OCI-LY3 (cell line): ENCODE measurements around the gene RGPD5.
"Not testable (repeated sequence)": the region's sequence is repeated elsewhere in the genome, so short reads cannot be mapped to it uniquely, and the experiment has no call there.

Experiments used
- H2AFZ ChIP-seq: fragments of 200-600, 300-600 bp; shearing (Covaris generic); 2 replicates; pipeline ENCODE4 v1.6.0; 2014; ENCODE audit warnings: antibody characterized with exemption, low read depth, low read length
- H3K27ac ChIP-seq: fragments of 200-600, 300-600 bp; sonication (generic); 2 replicates; pipeline ENCODE4 v1.5.1; 2014; ENCODE audit warnings: mild to moderate bottlenecking, low read length, moderate library complexity, mixed read lengths
- H3K27me3 ChIP-seq: fragments of 200-600, 300-600 bp; sonication (generic); 2 replicates; pipeline ENCODE4 v1.6.1; 2014; ENCODE audit warnings: low read depth, low read length, mixed read lengths
- H3K36me3 ChIP-seq: fragments of 200-600, 300-600 bp; sonication (generic); replicated peaks from 2 replicates; pipeline ENCODE3; 2014; ENCODE audit warnings: low read depth, low read length, mixed read lengths
- H3K4me1 ChIP-seq: fragments of 300-600, 200-600 bp; sonication (generic); 2 replicates; pipeline ENCODE4 v1.6.1; 2014; ENCODE audit warnings: low read length, mixed read lengths
- H3K4me2 ChIP-seq: fragments of 200-600, 300-600 bp; sonication (generic); 2 replicates; pipeline ENCODE4 v1.6.1; 2014; ENCODE audit warnings: low read length, mixed read lengths
- H3K4me3 ChIP-seq: fragments of 300-600, 200-600 bp; sonication (generic); 2 replicates; pipeline ENCODE4 v1.5.1; 2014; ENCODE audit warnings: antibody characterized with exemption, mild to moderate bottlenecking, low read length, moderate library complexity
- H3K79me2 ChIP-seq: fragments of 300-600, 200-600 bp; shearing (Covaris generic); 2 replicates; pipeline ENCODE4 v1.6.1; 2014; ENCODE audit warnings: mild to moderate bottlenecking, low read length, mixed read lengths
- H3K9ac ChIP-seq: fragments of 300-600, 200-600 bp; shearing (Covaris generic); 2 replicates; pipeline ENCODE4 v1.6.0; 2014; ENCODE audit warnings: mild to moderate bottlenecking, low read length, moderate library complexity
- H3K9me3 ChIP-seq: fragments of 200-600, 300-600 bp; shearing (Covaris generic); 2 replicates; pipeline ENCODE4 v1.6.1; 2014; ENCODE audit warnings: low read length, mixed read lengths; ENCODE audit not compliant: insufficient read depth
- H4K20me1 ChIP-seq: fragments of 200-600, 300-600 bp; sonication (generic); 2 replicates; pipeline ENCODE4 v1.6.1; 2016; ENCODE audit warnings: low read length, mixed read lengths; ENCODE audit not compliant: insufficient read depth

The RGPD5 gene

DNA sequence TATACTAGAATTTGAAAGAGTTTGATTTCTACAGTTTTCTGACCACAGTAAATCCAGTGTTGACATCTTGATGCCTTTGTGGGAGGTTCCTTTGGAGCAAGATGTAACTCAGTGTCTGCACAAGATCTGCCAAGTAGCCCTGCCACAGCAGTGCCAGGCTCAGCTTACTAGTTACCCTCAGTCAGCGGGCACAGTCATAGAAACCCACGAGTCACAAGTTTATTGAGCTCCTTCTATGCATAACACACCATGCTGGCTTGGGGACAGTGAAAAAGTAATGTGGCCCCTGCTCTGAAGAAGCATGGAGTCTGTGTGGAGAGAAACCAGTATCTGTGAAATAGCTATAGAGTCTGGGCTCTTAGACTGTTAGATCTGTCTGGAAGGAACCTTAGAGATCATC is 15.0 kb upstream of the RGPD5 start:
- H3K27ac ChIP-seq, H3K4me1 ChIP-seq, H4K20me1 ChIP-seq, H3K9ac ChIP-seq, H3K27me3 ChIP-seq, H3K4me2 ChIP-seq, H2AFZ ChIP-seq, H3K9me3 ChIP-seq, H3K4me3 ChIP-seq, H3K36me3 ChIP-seq, H3K79me2 ChIP-seq: not testable (repeated sequence)

DNA sequence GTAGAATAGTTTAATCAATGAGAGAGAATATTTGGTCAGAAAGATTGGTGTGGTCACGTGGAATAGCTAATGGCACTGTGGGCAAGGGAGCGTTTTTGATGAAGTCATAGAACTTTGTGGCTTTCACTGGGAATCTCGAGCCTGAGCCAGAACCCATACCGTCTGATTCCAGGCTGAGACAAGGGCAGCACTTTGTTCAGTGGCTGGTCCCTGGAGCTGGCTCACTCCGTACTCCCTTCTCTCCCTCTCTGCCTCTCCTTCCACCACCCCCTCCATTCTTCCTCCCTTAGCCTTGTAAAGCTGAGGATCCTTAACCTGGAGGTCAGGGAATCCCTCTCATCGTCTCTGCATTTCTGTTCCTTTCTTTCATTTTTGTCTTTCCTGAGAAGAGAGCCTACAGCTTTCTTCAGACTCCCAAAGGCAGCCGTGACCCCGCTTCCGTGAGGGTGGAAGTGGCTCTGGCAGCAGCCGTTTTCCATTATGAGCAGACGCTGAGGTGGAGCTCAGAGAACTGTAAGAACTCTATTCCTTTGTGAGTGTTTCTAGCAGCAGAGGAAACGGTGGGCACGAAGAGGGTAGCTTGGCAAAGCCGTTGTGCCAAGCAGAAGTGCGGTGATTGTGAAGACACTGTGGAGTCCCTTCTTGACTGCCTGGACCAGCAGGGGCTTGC is 12.8 kb upstream of the RGPD5 start:
- H3K27me3 ChIP-seq, H3K36me3 ChIP-seq, H4K20me1 ChIP-seq, H3K27ac ChIP-seq, H3K4me1 ChIP-seq, H3K9ac ChIP-seq, H3K79me2 ChIP-seq, H2AFZ ChIP-seq, H3K4me2 ChIP-seq, H3K4me3 ChIP-seq, H3K9me3 ChIP-seq: not testable (repeated sequence)

DNA sequence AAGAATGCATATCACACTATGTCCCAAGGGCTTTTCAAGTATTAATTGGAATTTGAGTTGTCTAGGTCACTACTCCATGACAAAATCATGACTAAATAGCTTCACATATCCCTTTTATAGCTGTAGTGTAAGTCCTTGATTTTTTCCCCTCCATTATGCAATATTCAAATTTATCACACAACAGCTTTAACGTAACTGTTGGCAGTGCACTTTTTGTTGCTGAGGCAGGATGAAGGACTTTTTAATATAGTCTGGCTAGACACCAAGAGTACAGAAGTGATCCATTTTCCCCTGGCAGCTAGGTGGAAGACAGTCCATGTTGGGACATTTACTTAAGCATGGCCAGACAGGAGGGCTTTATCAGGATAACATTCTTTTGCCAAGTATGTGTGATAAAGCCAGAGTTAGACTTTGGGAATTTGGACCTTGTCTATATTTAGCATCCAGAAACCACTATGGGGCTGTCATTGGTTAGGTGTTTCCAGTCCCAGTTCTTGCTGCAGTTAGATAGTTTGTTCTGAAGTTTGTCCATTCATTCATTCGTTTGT is 11.6 kb upstream of the RGPD5 start:
- H3K79me2 ChIP-seq, H3K4me2 ChIP-seq, H4K20me1 ChIP-seq, H3K9me3 ChIP-seq, H3K4me1 ChIP-seq, H3K36me3 ChIP-seq, H2AFZ ChIP-seq, H3K27ac ChIP-seq, H3K27me3 ChIP-seq, H3K9ac ChIP-seq, H3K4me3 ChIP-seq: not testable (repeated sequence)

DNA sequence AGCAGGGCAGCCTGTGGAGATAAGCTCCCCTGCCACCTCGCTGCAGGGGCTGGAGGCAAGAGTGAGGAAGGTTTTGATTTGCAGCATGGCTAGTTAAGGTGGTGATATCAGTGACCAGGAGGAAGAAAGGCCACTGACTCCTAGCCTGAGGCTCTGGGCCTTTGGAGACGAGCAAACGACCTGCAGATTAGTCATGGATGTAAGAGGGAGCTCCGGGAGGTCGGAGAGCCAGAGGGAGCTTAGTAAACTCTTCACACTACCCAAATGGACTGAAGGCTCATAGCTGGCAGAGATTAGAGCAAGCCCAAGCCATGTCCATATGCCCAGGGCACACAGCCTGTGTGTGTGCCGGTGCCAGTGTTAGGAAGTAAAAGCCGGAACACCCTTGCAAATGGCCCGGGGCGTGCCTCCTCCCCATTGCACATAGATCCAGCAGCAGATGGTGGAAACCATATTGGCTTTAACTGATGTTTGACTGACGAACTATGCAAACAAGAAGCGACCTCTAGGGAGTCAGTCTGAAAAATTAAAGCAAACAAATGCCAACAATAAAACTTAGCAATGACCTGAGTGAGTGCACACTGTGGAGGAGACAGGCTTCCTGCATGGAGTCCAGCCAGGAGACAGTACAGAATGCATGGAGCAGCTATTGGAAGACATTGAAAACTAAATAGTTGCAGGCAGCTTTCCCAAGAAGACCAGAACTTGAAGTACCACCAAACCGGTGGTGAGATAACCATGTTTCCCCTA is 2.4 kb upstream of the RGPD5 start:
- H3K4me1 ChIP-seq, H3K27ac ChIP-seq, H3K4me2 ChIP-seq, H3K79me2 ChIP-seq, H3K9me3 ChIP-seq, H2AFZ ChIP-seq, H3K9ac ChIP-seq, H3K27me3 ChIP-seq, H3K4me3 ChIP-seq, H3K36me3 ChIP-seq, H4K20me1 ChIP-seq: not testable (repeated sequence)

DNA sequence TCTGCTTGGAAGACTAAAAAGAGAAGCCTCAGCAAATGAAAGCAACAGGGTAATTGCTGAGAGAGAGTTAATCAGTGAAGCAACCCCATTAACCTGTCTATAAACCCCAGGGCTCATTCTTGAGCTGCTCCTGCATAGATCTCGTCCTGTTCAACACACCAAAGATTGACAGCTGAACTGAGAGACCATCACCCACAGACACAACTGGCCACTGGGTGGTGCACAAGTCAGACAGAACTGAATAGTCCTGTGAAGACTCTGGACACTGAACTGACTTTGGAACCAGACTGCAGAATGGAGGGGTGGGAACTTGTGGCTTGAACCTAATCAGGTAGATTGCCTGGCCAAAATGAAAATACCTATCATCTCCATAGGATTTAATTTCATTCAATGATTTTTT is 1.4 kb upstream of the RGPD5 start:
- H3K27ac ChIP-seq, H3K4me1 ChIP-seq, H3K27me3 ChIP-seq, H3K9ac ChIP-seq, H3K36me3 ChIP-seq, H2AFZ ChIP-seq, H3K79me2 ChIP-seq, H3K4me2 ChIP-seq, H3K4me3 ChIP-seq, H4K20me1 ChIP-seq, H3K9me3 ChIP-seq: not testable (repeated sequence)

DNA sequence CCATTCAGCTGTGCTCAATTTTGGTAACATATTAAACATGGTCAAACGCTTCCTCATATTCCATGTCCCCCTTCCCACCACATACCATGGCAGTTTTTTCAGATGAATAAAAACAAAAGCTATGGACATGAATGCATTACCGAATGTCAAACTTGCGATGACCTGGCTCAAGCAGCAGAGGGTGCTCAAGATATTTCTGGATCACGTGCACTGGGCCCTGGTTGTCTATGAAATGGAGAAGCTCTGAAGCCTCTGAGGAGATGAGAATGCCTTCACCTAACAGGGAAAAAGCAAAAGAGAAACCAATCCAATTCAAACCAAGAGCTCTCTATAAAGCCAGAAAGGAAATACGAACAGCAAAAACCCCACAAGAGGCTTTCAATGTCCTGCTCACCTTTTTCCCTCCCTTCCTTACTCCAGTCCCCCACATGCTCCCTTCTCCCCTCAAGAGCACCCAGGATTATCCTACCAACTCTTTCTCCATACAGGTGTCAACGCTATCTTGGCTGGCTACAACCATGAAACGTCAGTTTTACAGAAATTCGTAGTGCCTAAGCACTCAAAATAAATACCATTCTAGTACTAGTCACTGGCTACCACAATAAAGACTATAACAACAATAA is 77.1 kb downstream of the RGPD5 start:
- not testable (repeated sequence) for H3K27ac ChIP-seq, H4K20me1 ChIP-seq

DNA sequence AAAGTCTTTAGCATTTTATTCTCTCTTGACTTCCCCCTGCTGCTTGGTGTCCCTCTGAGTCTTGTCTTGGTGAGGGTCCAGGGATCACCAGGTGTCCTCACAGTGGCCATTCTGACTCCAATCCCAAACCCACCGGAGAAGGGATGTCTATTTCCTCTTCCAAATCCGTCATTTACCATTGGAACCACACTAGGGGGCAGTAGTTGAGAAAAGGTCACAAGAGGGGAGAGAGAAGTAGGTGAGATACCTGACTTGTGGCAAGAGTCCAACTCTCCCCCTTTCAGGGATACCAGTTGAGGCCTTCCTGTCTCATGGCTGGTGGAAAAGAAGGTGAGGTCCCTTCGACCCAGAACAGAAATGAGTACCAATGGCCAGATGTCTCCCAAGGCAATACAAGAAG is 82.5 kb downstream of the RGPD5 start:
- H2AFZ ChIP-seq, H3K79me2 ChIP-seq, H3K4me1 ChIP-seq, H3K4me2 ChIP-seq, H3K9ac ChIP-seq, H3K27me3 ChIP-seq, H4K20me1 ChIP-seq, H3K36me3 ChIP-seq, H3K9me3 ChIP-seq, H3K27ac ChIP-seq, H3K4me3 ChIP-seq: not testable (repeated sequence)

More for the DNA sequence above, 77.1 kb downstream of the RGPD5 start:
- H3K9me3 ChIP-seq, H3K9ac ChIP-seq, H3K4me3 ChIP-seq, H3K4me1 ChIP-seq, H3K36me3 ChIP-seq, H3K79me2 ChIP-seq, H3K4me2 ChIP-seq, H2AFZ ChIP-seq, H3K27me3 ChIP-seq: not testable (repeated sequence)

DNA sequence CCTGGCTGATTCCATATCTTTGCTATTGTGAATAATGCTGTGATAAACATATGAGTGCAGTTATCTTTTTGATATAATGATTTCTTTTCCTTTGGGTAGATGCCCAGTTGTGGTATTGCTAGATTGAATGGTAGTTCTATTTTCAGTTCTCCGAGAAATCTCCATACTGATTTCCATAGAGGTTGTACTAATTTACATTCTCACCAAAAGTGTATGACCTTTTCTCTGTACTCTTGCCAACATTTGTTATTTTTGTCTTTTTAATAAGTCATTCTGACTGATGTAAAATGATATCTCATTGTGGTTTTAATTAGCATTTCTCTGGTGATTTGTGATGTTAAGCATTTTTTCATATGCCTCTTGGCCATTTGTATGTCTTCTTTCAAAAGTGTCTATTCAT is 88.0 kb downstream of the RGPD5 start:
- H4K20me1 ChIP-seq, H3K27me3 ChIP-seq, H3K9ac ChIP-seq, H3K9me3 ChIP-seq, H3K27ac ChIP-seq, H3K36me3 ChIP-seq, H3K4me1 ChIP-seq, H2AFZ ChIP-seq, H3K4me3 ChIP-seq, H3K4me2 ChIP-seq, H3K79me2 ChIP-seq: not testable (repeated sequence)

DNA sequence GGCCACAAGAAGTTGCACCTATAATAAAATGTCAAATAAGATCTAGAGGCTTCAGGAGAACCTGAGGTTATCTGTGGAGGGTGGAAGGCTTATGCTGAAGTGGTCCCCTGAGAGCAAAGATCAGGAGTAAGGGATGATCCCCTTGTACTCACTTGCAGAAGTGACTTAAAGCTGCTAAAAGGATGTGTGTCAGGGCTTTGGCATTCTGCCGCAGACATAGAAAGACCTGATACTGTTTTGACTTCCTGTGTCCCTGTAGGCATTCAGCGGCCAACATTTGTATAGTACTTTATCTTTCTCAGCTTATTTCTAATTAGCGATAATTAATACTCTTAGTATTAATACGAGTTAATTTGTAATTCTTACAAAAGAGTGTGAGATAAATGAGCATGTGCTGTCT is 94.3 kb downstream of the RGPD5 start:
- H2AFZ ChIP-seq, H3K4me3 ChIP-seq, H3K9ac ChIP-seq, H3K27ac ChIP-seq, H3K4me1 ChIP-seq, H4K20me1 ChIP-seq, H3K27me3 ChIP-seq, H3K79me2 ChIP-seq, H3K4me2 ChIP-seq, H3K9me3 ChIP-seq, H3K36me3 ChIP-seq: not testable (repeated sequence)
